Stimulated activated CD8-positive, alpha-beta memory T cell treated with anti-CD3 and anti-CD28 coated beads, Interleukin-7, amount 100 ng/mL, for 4 hours (primary cell): ENCODE results near the gene FGGY.

Experiments used
- DNase-seq, 2 donors: peaks; one replicate each; pipeline ENCODE4 v3.0.0-alpha.2; 2020; ENCODE audit warnings: low read depth in 2 of 2

The FGGY gene

GRCh38 chr1:59384443-59384842 lies 87.5 kb downstream of the FGGY start:
- no peak for DNase-seq

GRCh38 chr1:59388191-59388590 lies 91.3 kb downstream of the FGGY start:
- DNase-seq: no peak

GRCh38 chr1:59389847-59390246 lies 93.0 kb downstream of the FGGY start:
- no peak for DNase-seq

GRCh38 chr1:59390307-59390706 lies 93.4 kb downstream of the FGGY start:
- DNase-seq: no peak

- no peak for DNase-seq
Measured at GRCh38 chr1:59391212-59392179, 94.6 kb downstream of the FGGY start.

- no peak for DNase-seq
Measured at GRCh38 chr1:59393211-59394180, 96.6 kb downstream of the FGGY start.

- DNase-seq: no peak
Measured at GRCh38 chr1:59394706-59395425, 98.0 kb downstream of the FGGY start.

GRCh38 chr1:59396387-59396786 lies 99.5 kb downstream of the FGGY start:
- no peak for DNase-seq

- DNase-seq: no peak
Measured at GRCh38 chr1:59397139-59397858, 100.4 kb downstream of the FGGY start.

GRCh38 chr1:59399642-59400041 lies 102.7 kb downstream of the FGGY start:
- no peak for DNase-seq

GRCh38 chr1:59401581-59401980 lies 104.7 kb downstream of the FGGY start:
- no peak for DNase-seq

- DNase-seq: no peak
Measured at GRCh38 chr1:59404796-59405195, 107.9 kb downstream of the FGGY start.

- no peak for DNase-seq
Measured at GRCh38 chr1:59406437-59407164, 109.7 kb downstream of the FGGY start.

- no peak for DNase-seq
Measured at GRCh38 chr1:59408608-59409240, 111.8 kb downstream of the FGGY start.

GRCh38 chr1:59409549-59409948 lies 112.7 kb downstream of the FGGY start:
- DNase-seq: no peak

GRCh38 chr1:59409986-59410385 lies 113.1 kb downstream of the FGGY start:
- DNase-seq: no peak

- DNase-seq: no peak
Measured at GRCh38 chr1:59410457-59410856, 113.6 kb downstream of the FGGY start.

- no peak for DNase-seq
Measured at GRCh38 chr1:59411147-59411546, 114.3 kb downstream of the FGGY start.

- no peak for DNase-seq
Measured at GRCh38 chr1:59412718-59413326, 115.9 kb downstream of the FGGY start.
